Hematopoietic multipotent progenitor cell treated with erythropoietin and hydrocortisone succinate and interleukin-3 and kit ligand, for 8 days (in vitro differentiated cells): ENCODE results near the gene FLACC1.

Source experiments
- DNase-seq: peaks from one replicate; pipeline ENCODE4 v3.0.0-alpha.2; 2015

Gene FLACC1

GRCh38 chr2:201273330-201273983 is 83.7 kb downstream of the FLACC1 start:
- no peak for DNase-seq

GRCh38 chr2:201271917-201272316 is 85.2 kb downstream of the FLACC1 start:
- DNase-seq: no peak

GRCh38 chr2:201270293-201271001 is 86.7 kb downstream of the FLACC1 start:
- peak; percentile 57 for DNase-seq

- peak; percentile 70 for DNase-seq
Observed at GRCh38 chr2:201269764-201270163, 87.4 kb downstream of the FLACC1 start.

- DNase-seq: no peak
Observed at GRCh38 chr2:201267278-201268030, 89.7 kb downstream of the FLACC1 start.

- no peak for DNase-seq
Observed at GRCh38 chr2:201266629-201267028, 90.5 kb downstream of the FLACC1 start.

GRCh38 chr2:201264472-201265173 is 92.5 kb downstream of the FLACC1 start:
- DNase-seq: no peak

- DNase-seq: no peak
Observed at GRCh38 chr2:201263779-201264178, 93.4 kb downstream of the FLACC1 start.

- DNase-seq: no peak
Observed at GRCh38 chr2:201262718-201263117, 94.4 kb downstream of the FLACC1 start.

- DNase-seq: no peak
Observed at GRCh38 chr2:201261906-201262305, 95.2 kb downstream of the FLACC1 start.

GRCh38 chr2:201261471-201261870 is 95.7 kb downstream of the FLACC1 start:
- DNase-seq: no peak

GRCh38 chr2:201260302-201260800 is 96.8 kb downstream of the FLACC1 start, which contains the start of gene CASP8:
CASP8 (plus strand) TSS chr2:201260536; CDS start chr2:201266487, 5,951 bp downstream.
- peak; percentile 80 for DNase-seq

GRCh38 chr2:201258666-201259615 is 98.2 kb downstream of the FLACC1 start:
- peak; percentile 24 for DNase-seq

- peak; percentile 87 for DNase-seq
Observed at GRCh38 chr2:201257956-201258665, 99.0 kb downstream of the FLACC1 start.

- peak; percentile 69 for DNase-seq
Observed at GRCh38 chr2:201257381-201257955, 99.7 kb downstream of the FLACC1 start.

- no peak for DNase-seq
Observed at GRCh38 chr2:201256082-201256481, 101.1 kb downstream of the FLACC1 start.

- no peak for DNase-seq
Observed at GRCh38 chr2:201255408-201256033, 101.6 kb downstream of the FLACC1 start.

GRCh38 chr2:201254081-201254730 is 102.9 kb downstream of the FLACC1 start:
- peak; percentile 69 for DNase-seq

GRCh38 chr2:201250741-201251140 is 106.4 kb downstream of the FLACC1 start:
- DNase-seq: no peak

- peak; percentile 58 for DNase-seq
Observed at GRCh38 chr2:201249889-201250288, 107.3 kb downstream of the FLACC1 start.
